Activated CD8-positive, alpha-beta memory T cell treated with anti-CD3 and anti-CD28 coated beads for 1 hour (primary cell): Measurements from ENCODE around the gene RAB5A.
"Not testable (repeated sequence)": the region's sequence is repeated elsewhere in the genome, so short reads cannot be mapped to it uniquely, and the experiment has no call there.

Source experiments
- DNase-seq, 2 donors: peaks; one replicate each; pipeline ENCODE4 v3.0.0-alpha.2; 2020; ENCODE audit warnings: low read depth in 1 of 2; ENCODE audit errors: extremely low read depth in 1 of 2

The RAB5A gene

GRCh38 chr3:20022954-20023622 lies 76.2 kb downstream of the RAB5A start:
- no peak for DNase-seq

DNA sequence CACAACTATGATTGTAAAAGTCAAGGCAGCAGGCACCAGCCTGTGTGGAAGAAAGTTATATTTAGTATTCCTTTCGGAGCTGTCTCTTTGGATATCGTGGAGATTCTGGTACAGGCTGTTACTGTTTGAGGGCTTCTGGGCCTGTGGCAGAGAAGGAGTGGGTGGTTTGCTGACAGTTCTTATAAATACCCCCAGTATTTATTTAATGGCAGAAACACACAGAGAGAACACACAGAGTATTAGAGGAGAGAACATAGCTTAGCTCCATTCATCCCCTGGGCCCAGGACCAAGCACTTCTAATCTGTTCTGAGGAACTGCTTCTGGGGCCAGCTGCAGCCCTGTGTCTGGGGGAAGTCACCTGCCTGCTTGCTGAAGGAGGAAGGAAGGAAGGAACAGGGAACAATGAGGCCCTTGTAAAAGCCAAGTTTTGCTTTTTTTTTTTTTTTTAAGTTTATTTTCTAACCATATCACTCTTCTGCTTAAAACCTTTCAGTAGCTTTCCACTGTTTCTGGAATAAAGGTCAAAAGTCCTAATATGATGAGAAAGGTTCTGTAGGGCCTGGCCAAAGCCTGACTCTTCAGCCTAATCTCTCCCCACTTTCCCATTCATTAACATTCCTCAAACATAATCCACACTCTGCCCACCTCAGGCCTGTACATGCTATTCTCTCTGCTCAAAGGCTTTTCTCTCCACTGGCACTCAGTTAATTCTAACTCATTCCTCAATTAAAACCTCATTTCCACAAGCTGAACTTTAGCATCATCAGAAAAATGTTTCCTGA lies 76.9 kb downstream of the RAB5A start:
- no peak for DNase-seq

DNA sequence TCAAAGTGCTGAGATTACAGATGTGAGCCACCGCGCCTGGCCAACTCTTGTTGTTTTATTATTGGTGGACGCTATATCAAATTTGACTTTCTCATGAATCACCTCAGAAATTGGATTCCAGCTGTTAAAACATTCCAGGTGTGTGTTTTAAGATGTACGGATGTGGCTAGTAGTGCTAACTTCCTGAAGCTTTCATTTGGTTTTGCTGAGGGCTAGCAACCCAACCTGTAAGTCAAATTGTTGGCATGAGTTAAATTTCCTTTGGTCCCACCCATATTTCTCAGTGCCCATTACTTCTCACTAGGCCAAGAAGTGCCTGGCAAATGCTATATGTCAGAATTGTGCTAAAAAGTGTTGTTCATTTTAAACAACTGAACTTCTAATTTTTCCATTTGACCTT lies 80.2 kb downstream of the RAB5A start:
- DNase-seq = no peak

- no peak for DNase-seq
These were observed 82.0 kb downstream of the RAB5A start for GRCh38 chr3:20028905-20029331.

DNA sequence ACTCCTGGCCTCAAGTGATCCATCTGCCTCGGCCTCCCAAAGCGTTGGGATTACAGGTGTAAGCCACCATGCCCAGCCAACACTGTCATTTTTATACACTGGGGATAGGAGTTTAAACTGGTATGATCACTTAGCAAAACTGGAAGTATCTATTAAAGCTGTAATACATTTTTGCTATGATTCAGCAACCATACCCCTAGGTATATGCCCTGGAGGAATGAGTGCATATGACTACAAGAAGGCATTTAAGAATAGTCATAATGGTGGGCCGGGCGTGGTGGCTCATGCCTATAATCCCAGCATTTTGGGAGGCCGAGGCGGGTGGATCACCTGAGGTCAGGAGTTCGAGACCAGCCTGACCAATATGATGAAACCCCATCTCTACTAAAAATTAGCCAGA lies 85.0 kb downstream of the RAB5A start:
- not testable (repeated sequence) for DNase-seq
